PFSK-1 (cell line): Measurements from ENCODE around the gene PACS2.

ENCODE experiments used
- POLR2AphosphoS5 ChIP-seq: IDR thresholded peaks from 2 replicates; pipeline ENCODE4 v1.6.1; 2012; ENCODE audit warnings: low read depth, mild to moderate bottlenecking, control low read depth, low read length, moderate library complexity
- TF ChIP-seq, protein P1 (sequence below), 2 experiments: IDR thresholded peaks; 2 replicates each; pipeline versions ENCODE4 v1.6.1 to v1.8.0; 2011 to 2012; ENCODE audit warnings: low read depth in 2 of 2, low read length in 2 of 2, control low read depth in 1 of 2, inconsistent platforms in 1 of 2, mild to moderate bottlenecking in 1 of 2, moderate library complexity in 1 of 2; ENCODE audit not compliant: insufficient read depth in 1 of 2

DNA sequence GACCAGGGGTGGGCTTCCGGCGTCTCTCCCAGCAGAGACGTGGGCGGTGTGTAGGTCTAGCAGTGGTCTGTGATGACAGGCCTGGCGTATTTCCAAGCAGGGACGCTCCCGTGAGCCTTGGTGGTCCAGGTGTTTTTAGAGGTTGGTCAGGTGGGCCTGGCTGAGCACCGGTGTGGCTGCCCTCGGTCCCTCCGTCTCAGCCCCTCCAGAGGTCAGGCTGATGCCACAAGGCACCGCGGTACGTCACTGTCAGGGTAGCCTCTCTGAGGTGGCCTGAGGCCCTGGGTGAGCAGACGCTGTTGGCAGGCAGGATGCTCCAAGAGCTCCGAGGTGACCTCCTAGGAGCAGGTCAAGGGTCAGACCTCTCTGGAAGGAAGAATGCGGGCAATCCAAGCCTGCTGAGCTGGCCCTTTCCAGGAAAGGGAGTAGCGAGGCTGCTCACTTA is 118.6 kb downstream of the PACS2 start:
- no peak for TF ChIP-seq POLR2AphosphoS5
- TF ChIP-seq, protein P1, sequence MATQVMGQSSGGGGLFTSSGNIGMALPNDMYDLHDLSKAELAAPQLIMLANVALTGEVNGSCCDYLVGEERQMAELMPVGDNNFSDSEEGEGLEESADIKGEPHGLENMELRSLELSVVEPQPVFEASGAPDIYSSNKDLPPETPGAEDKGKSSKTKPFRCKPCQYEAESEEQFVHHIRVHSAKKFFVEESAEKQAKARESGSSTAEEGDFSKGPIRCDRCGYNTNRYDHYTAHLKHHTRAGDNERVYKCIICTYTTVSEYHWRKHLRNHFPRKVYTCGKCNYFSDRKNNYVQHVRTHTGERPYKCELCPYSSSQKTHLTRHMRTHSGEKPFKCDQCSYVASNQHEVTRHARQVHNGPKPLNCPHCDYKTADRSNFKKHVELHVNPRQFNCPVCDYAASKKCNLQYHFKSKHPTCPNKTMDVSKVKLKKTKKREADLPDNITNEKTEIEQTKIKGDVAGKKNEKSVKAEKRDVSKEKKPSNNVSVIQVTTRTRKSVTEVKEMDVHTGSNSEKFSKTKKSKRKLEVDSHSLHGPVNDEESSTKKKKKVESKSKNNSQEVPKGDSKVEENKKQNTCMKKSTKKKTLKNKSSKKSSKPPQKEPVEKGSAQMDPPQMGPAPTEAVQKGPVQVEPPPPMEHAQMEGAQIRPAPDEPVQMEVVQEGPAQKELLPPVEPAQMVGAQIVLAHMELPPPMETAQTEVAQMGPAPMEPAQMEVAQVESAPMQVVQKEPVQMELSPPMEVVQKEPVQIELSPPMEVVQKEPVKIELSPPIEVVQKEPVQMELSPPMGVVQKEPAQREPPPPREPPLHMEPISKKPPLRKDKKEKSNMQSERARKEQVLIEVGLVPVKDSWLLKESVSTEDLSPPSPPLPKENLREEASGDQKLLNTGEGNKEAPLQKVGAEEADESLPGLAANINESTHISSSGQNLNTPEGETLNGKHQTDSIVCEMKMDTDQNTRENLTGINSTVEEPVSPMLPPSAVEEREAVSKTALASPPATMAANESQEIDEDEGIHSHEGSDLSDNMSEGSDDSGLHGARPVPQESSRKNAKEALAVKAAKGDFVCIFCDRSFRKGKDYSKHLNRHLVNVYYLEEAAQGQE (IDR thresholded peaks at IDR 0.05; ENCODE audit: insufficient read depth in 1 of 2, low read depth in 2 of 2, low read length in 2 of 2): no peak
